ENCODE results near the gene AGPAT4.
"Not testable (repeated sequence)": the region's sequence is repeated elsewhere in the genome, so short reads cannot be mapped to it uniquely, and the experiment has no call there.

The AGPAT4 gene

GRCh38 chr6:161226009-161226964, 47.6 kb downstream of the AGPAT4 start:
- no peak for DNase-seq

- DNase-seq, result no peak
Measured at GRCh38 chr6:161225681-161226008, 48.2 kb downstream of the AGPAT4 start.

- DNase-seq, result not testable (repeated sequence)
Measured at GRCh38 chr6:161224951-161225680, 48.7 kb downstream of the AGPAT4 start.

- DNase-seq, result no peak
Measured at GRCh38 chr6:161223646-161224045, 50.2 kb downstream of the AGPAT4 start.

DNA sequence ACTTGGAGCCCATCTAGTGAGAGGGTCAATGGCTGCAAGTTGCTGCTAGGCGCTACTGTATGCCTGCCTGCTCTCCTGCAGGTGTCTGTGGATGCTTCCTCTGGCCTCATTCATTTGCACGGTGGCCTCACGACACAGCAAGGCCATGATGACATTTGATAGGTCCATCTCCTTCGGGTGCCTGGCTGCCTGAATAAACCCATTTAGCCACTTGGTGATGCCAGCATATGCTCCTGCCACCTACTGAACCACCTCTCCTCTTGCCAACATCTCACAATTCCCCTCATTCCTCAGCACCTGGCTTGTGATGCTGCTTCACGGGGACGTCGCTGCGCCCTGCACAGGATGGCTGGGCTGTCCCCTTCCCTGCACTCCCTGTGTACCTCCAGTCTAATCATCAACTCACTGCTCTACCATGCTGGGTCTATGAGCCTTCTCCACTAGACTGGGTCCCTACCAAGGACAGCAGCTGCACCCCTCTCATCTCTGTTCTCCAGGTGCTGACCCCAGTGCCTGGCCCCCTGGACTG, 51.1 kb downstream of the AGPAT4 start:
- no peak for DNase-seq

DNA sequence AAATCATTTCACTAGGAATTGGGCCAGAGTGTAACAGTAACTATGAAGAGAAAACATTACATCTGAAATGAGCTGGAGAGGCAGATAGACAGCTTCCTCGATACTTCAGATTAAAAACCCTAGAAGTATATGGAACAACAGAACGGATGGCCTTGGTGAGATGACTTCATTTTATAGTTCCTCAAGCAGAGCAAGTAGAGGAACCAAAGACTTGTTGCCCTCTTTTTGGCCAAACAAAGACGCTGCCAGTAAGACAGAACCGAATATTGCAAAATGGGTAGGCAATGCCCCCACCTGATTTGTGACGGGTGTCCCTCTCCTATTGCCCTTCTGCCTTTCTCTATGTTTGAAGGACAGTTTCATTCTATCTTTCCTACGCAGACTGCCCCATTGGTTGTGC, 53.5 kb downstream of the AGPAT4 start:
- no peak for DNase-seq

DNA sequence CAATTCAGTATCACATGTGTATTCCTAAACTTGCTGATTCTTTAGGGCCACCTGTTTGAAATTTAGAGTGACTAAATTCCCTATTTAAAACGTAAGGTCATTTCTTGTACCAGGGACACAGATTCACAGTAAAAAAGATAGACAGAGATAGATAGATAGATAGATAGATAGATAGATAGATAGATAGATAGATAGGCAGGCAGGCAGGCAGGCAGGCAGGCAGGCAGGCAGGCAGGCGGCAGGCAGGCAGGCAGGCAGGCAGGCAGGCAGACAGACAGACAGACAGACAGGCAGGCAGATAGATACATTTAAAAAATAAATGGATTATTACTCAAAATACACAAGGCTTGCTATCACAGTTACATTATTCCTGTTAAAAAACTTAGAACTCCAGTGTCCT, 54.2 kb downstream of the AGPAT4 start:
- DNase-seq, result no peak

DNA sequence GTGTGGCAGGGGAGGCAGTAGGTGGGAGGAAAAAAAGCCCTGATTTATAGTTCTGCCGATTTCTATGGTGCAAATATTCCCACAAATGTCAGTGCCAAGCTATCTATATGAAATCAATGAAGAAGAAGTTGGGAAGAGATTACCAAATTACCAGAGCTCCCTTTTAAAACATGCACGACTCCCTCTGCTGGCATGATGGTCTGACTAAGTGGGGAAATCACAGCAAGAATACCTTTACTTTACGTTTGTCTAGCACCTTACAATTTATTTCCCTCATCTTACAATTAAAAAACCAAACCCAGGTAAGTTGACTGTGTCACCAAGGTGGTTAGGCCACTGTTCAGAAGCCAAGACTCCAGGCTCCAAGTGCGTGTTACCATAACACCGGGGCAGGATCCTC, 55.6 kb downstream of the AGPAT4 start:
- DNase-seq, result no peak

DNA sequence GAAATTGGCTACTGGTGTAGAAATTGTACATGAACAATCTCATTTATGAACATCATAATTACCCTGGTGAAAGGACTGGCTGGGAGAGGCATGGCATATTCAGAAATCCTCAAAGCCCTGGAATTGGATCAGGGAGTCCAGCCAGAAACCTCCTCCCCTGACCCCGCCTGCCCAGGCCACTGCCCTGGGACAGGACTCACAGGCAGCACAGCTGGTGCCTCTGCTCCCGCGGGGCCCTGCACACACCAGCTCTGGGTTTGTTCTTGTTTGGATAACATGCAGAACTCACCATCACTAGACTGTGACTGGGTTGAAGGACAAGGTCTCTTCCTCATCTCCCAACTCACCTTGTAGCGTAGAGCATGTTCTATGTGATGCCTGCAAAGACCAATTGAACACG, 56.2 kb downstream of the AGPAT4 start:
- no peak for DNase-seq

DNA sequence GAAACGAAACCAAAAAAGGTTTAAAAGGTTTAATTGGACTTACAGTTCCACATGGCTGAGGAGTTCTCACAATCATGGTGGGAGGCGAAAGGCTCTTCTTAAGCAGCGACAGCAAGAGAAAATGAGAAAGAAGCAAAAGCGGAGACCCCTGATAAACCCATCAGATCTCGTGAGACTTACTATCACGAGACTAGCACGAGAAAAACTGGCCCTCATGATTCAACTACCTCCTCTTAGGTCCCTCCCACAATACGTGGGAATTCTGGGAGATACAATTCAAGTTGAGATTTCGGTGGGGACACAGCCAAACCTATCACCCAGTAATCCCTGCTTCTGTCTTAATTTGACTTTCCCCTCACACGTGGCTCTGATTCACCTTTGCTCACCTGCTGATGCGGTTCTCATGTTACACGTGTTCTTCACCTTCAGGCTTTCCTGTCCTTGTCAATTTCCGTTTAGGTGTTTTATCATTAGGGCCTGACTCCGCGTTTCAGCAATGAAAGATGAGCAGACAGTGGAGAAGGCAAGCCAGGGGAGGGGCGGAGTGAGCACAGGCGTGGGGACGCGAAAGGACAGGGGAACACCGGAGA, 57.1 kb downstream of the AGPAT4 start:
- DNase-seq, result no peak

- no peak for DNase-seq
Measured at GRCh38 chr6:161215876-161216615, 57.8 kb downstream of the AGPAT4 start.

- no peak for DNase-seq
Measured at GRCh38 chr6:161215193-161215592, 58.7 kb downstream of the AGPAT4 start.

DNA sequence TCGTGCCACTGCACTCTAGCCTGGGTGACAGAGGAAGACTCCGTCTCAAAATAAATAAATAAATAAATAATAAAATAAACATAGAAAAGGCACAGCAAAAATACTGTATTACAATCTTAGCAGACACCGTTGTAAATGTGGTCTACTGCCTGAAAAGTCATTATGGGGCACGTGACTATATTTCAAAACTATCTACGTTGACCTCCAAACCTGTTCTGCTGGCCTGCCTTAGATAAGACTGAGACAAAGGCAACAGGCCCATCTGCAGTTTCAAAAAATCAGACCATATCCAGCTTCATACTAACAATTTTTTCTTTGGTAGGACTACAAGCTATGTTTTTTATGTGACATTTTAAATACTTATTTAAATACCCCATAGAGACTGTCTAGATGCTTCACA, 59.1 kb downstream of the AGPAT4 start:
- DNase-seq, result no peak

DNA sequence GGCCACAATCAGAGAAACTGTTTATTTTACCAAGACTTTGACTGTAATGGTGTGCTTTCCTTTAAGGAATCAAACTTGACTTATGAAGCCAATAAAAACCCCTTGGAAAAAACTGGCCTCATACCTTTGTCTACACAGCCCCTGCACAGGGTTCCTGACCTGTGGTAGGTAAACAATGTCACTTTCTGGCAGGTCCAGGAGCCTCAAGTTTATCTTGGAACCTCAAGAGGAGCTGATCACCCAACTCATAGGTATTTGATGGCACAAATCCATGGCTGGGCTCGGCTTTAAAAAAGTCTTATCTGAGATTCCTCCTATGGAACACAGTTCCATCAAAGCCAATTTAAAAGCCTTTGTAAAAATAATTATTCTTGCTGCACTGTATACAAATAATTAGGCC, 61.0 kb downstream of the AGPAT4 start:
- DNase-seq, result no peak

- DNase-seq, result no peak
Measured at GRCh38 chr6:161211380-161212035, 62.4 kb downstream of the AGPAT4 start.

GRCh38 chr6:161210857-161211256, 63.0 kb downstream of the AGPAT4 start:
- no peak for DNase-seq

DNA sequence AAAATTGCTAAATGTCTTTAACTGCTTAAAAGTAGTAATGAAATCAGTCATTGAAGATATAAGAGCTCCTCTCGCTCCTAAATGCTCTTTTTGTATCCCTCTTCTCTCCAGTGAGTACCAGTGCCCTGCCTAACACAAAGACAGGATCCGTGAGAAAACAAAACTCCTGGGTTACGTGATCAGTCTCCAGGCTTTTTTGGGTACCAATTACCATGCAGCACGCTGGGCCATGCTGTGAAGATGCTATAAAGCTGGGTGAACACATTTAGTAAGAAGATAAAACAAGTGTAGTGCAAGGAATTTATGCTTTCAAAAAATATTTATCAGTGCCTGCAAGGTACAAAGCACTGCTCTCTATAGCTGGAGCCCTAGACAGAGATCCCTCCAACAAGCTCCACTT, 66.7 kb downstream of the AGPAT4 start:
- DNase-seq, result no peak

- no peak for DNase-seq
Measured at GRCh38 chr6:161204866-161205557, 68.8 kb downstream of the AGPAT4 start.

- DNase-seq, result no peak
Measured at GRCh38 chr6:161200610-161201370, 73.1 kb downstream of the AGPAT4 start.

DNA sequence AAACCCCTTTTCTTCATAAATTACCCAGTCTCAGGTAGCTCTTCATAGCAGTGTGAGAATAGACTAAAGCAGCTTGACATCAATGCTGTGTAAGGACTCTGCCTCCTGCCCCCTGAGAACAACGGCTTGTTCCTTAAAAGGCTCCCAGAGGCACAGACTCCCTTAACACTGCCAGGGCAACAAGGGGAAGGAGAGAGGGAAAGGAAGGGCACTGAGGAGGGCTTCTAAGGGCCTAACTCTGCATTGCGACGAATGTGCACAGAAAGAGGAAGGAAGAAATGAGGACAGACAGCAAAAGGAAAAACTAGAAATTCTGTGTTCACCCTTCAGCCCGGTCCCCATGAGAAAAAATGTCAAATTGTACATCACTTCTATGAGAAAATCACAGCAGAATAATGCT, 74.0 kb downstream of the AGPAT4 start:
- no peak for DNase-seq
